Hepatocyte (in vitro differentiated cells): ENCODE data around the gene SPATA24.

Source experiments
- CTCF ChIP-seq: fragments of 200-600 bp; sonication (generic); IDR thresholded peaks from 2 replicates; pipeline ENCODE4 v1.5.1; 2016; ENCODE audit warnings: antibody characterized with exemption, mild to moderate bottlenecking; ENCODE audit not compliant: poor library complexity
- EZH2phosphoT487 ChIP-seq: fragments of 200-600 bp; sonication (generic); IDR thresholded peaks from one replicate; pipeline ENCODE4 v1.6.1; 2018; ENCODE audit warnings: antibody characterized with exemption, mild to moderate bottlenecking, low read depth, moderate library complexity; ENCODE audit not compliant: unreplicated experiment, severe bottlenecking

DNA sequence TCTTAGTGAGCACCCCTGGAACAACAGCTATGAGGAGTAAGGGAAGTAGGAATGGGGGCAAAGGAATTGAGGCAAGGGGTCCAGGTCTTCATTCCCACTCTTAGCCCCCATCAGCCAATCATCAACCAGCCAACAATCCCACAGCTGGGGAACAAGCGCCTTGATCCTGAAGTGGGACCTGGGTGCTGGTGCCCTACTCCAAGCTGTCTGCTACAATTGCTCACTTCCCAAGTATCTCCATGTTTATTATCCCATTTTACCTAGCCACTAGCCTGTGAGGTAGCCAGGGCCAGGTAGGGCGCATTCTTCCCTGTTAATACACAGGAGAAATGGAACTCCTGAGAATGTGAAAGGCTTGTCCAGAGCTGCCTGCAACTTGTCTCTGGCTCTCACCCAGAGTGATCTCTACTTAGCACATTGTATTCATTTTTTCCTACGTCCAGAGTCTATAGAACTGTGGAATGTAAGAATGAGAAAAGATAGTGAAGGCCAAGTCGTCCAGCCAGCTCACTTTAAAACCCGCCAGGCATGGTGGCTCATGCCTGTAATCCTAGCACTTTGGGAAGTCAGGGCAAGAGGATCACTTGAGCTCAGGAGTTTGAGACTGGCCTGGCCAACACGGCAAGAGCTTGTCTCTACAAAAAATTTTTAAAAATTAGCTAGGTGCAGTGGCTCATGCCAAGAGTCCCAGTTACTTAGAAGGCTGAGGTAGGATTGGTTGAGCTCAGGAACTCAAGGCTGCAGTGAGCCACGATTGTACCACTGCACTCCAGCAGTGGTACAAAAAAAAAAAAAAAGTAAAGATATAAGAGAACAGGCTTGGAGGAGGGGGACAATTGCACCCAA, 41.7 kb upstream of the SPATA24 start:
- no peak for TF ChIP-seq CTCF
- no peak for TF ChIP-seq EZH2phosphoT487
